Measurements from ENCODE around the gene C1QTNF3. TPM values are rescaled to one million over a fixed set of nuclear protein-coding genes. Genes with fewer than 3 reads are reported as not detected.

Gene C1QTNF3
- total and polyA plus RNA-seq, 2 donors (not counting 3 experiments of a cell fraction or from before 2014, with no cell fraction given) = 1.6 TPM

- POLR2A ChIA-PET = no interaction called here
- Histone ChIP-seq H3K9me1 (replicated peaks; ENCODE audit: control insufficient read depth, extremely low read depth, insufficient read depth, low read length) (no peaks in the 10 kb centered on the region), H2AFZ (ENCODE audit: low read depth, low read length) (no peak overlapping the region), H3K36me3 (ENCODE audit: control insufficient read depth in 2 of 2, extremely low read depth in 1 of 2, insufficient read depth in 2 of 2, low read length in 2 of 2) (no peaks in the 10 kb centered on the region), H3K27ac (ENCODE audit: insufficient read depth, low read depth, low read length) (no peak overlapping the region), H3K4me2 (ENCODE audit: insufficient read depth, low read length) (no peak overlapping the region), H4K20me1 (replicated peaks; ENCODE audit: control insufficient read depth, extremely low read depth, insufficient read depth, low read length) (no peaks in the 10 kb centered on the region), H3K4me3 (replicated peaks in 1 of 3; ENCODE audit: insufficient read depth in 1 of 3, low read depth in 1 of 3, low read length in 3 of 3) (no peak overlapping the region), H3K9me3 (replicated peaks; ENCODE audit: control insufficient read depth, insufficient read depth, low read length) (no peaks in the 10 kb centered on the region), H3K79me2 (ENCODE audit: control insufficient read depth, insufficient read depth, low read length) (no peaks in the 10 kb centered on the region), H3K27me3 (ENCODE audit: control insufficient read depth in 2 of 2, insufficient read depth in 2 of 2, low read length in 2 of 2) (peaks cover 3 to 10% of the 10 kb centered on the region in 2 experiments), H3K9ac (replicated peaks; ENCODE audit: extremely low read depth, insufficient read depth, low read length) (no peak overlapping the region), H3K4me1 (ENCODE audit: control insufficient read depth, extremely low read depth, insufficient read depth, low read length) (no peaks in the 10 kb centered on the region)
- no peak for TF ChIP-seq JUN (IDR thresholded peaks at IDR 0.05; ENCODE audit: borderline replicate concordance, insufficient read depth, insufficient read length, low read depth)
- no peak for TF ChIP-seq POLR2A (IDR thresholded peaks at IDR 0.05; ENCODE audit: low read depth, low read length)
- TF ChIP-seq CTCF (IDR thresholded peaks at IDR 0.05; ENCODE audit: extremely low read depth in 1 of 2, insufficient read depth in 1 of 2, low read depth in 1 of 2, low read length in 2 of 2) = no peak
- no peak for TF ChIP-seq POLR2AphosphoS5 (IDR thresholded peaks at IDR 0.05; ENCODE audit: insufficient read depth, low read depth, low read length)
- no peak for TF ChIP-seq FOS (IDR thresholded peaks at IDR 0.05; ENCODE audit: borderline replicate concordance, insufficient read depth, low read length)
- no peak for TF ChIP-seq GATA2 (IDR thresholded peaks at IDR 0.05; ENCODE audit: insufficient read depth, insufficient read length, low read depth, low read length)
- TF ChIP-seq MAX (IDR thresholded peaks at IDR 0.05; ENCODE audit: insufficient read depth, insufficient read length) = no peak
- no peak for TF ChIP-seq MYC (IDR thresholded peaks at IDR 0.05; ENCODE audit: low read depth, low read length)
- dilution Hi-C loops (cut with MboI; ENCODE audit: extremely low pct_ligation_motif_present, low sequenced_read_pairs) (no loop called here), intact Hi-C loops (cut with micrococcal nuclease) (no loop called here)
- CTCF ChIA-PET = no interaction called here
- no peak for FAIRE-seq
- BruUV-seq (replicated peaks) = no TSS peak
- no peak for DNase-seq (ENCODE audit: low read depth, low spot score)
Measured at GRCh38 chr5:34016750-34017149, 26.3 kb downstream of the C1QTNF3 start.
